ENCODE measurements around the gene FKBP10. TPM values are rescaled to one million over a fixed set of nuclear protein-coding genes. Genes with fewer than 3 reads are reported as not detected.
A peak's percentile ranks its signal among the peaks of the same experiment; 100 is the strongest.
"Not testable (repeated sequence)": the region's sequence is repeated elsewhere in the genome, so short reads cannot be mapped to it uniquely, and the experiment has no call there.

Gene FKBP10
- total RNA-seq, 1 experiment from 2014 or later: 30.0 TPM

GRCh38 chr17:41825175-41825845 is 12.5 kb downstream of the FKBP10 start:
- H3K27me3 ChIP-seq (replicated peaks; ENCODE audit: insufficient read depth, low read depth, low read length, poor library complexity): no peaks in the 10 kb centered on the region
- H3K4me1 ChIP-seq (ENCODE audit: insufficient read depth, low read length, poor library complexity, severe bottlenecking): no peaks in the 10 kb centered on the region
- ChIA-PET POLR2A (ENCODE audit: low non-redundant PET) (no interaction called here), CTCF (no interaction called here)
- no peaks in the 10 kb centered on the region for H3K9me3 ChIP-seq (ENCODE audit: low read depth, low read length, poor library complexity, severe bottlenecking)
- no peak overlapping the region for H3K27ac ChIP-seq (ENCODE audit: low read depth, low read length, poor library complexity, severe bottlenecking)
- peaks cover 12% of the 10 kb centered on the region for H3K36me3 ChIP-seq (ENCODE audit: insufficient read depth, low read length, poor library complexity, severe bottlenecking)
- TF ChIP-seq EZH2 (IDR thresholded peaks at IDR 0.05; ENCODE audit: borderline replicate concordance, low read depth, low read length, poor library complexity, severe bottlenecking): no peak
- TF ChIP-seq, protein P1, sequence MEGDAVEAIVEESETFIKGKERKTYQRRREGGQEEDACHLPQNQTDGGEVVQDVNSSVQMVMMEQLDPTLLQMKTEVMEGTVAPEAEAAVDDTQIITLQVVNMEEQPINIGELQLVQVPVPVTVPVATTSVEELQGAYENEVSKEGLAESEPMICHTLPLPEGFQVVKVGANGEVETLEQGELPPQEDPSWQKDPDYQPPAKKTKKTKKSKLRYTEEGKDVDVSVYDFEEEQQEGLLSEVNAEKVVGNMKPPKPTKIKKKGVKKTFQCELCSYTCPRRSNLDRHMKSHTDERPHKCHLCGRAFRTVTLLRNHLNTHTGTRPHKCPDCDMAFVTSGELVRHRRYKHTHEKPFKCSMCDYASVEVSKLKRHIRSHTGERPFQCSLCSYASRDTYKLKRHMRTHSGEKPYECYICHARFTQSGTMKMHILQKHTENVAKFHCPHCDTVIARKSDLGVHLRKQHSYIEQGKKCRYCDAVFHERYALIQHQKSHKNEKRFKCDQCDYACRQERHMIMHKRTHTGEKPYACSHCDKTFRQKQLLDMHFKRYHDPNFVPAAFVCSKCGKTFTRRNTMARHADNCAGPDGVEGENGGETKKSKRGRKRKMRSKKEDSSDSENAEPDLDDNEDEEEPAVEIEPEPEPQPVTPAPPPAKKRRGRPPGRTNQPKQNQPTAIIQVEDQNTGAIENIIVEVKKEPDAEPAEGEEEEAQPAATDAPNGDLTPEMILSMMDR (conservative IDR thresholded peaks at IDR 0.05; ENCODE audit: low read depth, low read length): no peak
- intact Hi-C loops (cut with micrococcal nuclease; ENCODE audit: unreplicated experiment): no loop called here
- DNase-seq (ENCODE audit: low spot score): no peak
- BruUV-seq (replicated peaks): no TSS peak
- H3K4me3 ChIP-seq (ENCODE audit: low read depth, low read length, poor library complexity, severe bottlenecking): no peak overlapping the region

- H3K9me3 ChIP-seq (ENCODE audit: low read depth, low read length, poor library complexity, severe bottlenecking); BruUV-seq (replicated peaks); CTCF ChIA-PET; H3K4me1 ChIP-seq (ENCODE audit: insufficient read depth, low read length, poor library complexity, severe bottlenecking); POLR2A ChIA-PET (ENCODE audit: low non-redundant PET); H3K27me3 ChIP-seq (replicated peaks; ENCODE audit: insufficient read depth, low read depth, low read length, poor library complexity); intact Hi-C loops (cut with micrococcal nuclease; ENCODE audit: unreplicated experiment); DNase-seq (ENCODE audit: low spot score); H3K27ac ChIP-seq (ENCODE audit: low read depth, low read length, poor library complexity, severe bottlenecking); H3K4me3 ChIP-seq (ENCODE audit: low read depth, low read length, poor library complexity, severe bottlenecking): not testable (repeated sequence)
- peaks cover 15% of the 10 kb centered on the region for H3K36me3 ChIP-seq (ENCODE audit: insufficient read depth, low read length, poor library complexity, severe bottlenecking)
Observed at GRCh38 chr17:41829961-41830360, 17.2 kb downstream of the FKBP10 start.

GRCh38 chr17:41835214-41835799 is 22.5 kb downstream of the FKBP10 start:
- H3K4me3 ChIP-seq (ENCODE audit: low read depth, low read length, poor library complexity, severe bottlenecking): peak overlapping the region; percentile 74
- H3K27me3 ChIP-seq (replicated peaks; ENCODE audit: insufficient read depth, low read depth, low read length, poor library complexity): no peaks in the 10 kb centered on the region
- H3K36me3 ChIP-seq (ENCODE audit: insufficient read depth, low read length, poor library complexity, severe bottlenecking): peaks cover 3% of the 10 kb centered on the region
- peak overlapping the region; percentile 71 for H3K27ac ChIP-seq (ENCODE audit: low read depth, low read length, poor library complexity, severe bottlenecking)
- no peaks in the 10 kb centered on the region for H3K4me1 ChIP-seq (ENCODE audit: insufficient read depth, low read length, poor library complexity, severe bottlenecking)
- TF ChIP-seq EZH2 (IDR thresholded peaks at IDR 0.05; ENCODE audit: borderline replicate concordance, low read depth, low read length, poor library complexity, severe bottlenecking): no peak
- TF ChIP-seq, protein P1 (conservative IDR thresholded peaks at IDR 0.05; ENCODE audit: low read depth, low read length): no peak
- DNase-seq (ENCODE audit: low spot score): no peak
- BruUV-seq (replicated peaks): no TSS peak
- ChIA-PET POLR2A (ENCODE audit: low non-redundant PET) (no interaction called here), CTCF (no interaction called here)
- intact Hi-C loops (cut with micrococcal nuclease; ENCODE audit: unreplicated experiment): no loop called here
- H3K9me3 ChIP-seq (ENCODE audit: low read depth, low read length, poor library complexity, severe bottlenecking): no peaks in the 10 kb centered on the region

Data from A673 (cell line).